Upper lobe of right lung (tissue), 1 donor: ENCODE data around the gene SLCO3A1. TPM values are rescaled to one million over a fixed set of nuclear protein-coding genes. Genes with fewer than 3 reads are reported as not detected.

Source experiments
- ATAC-seq: fragments of 200-7000 bp; cut with Tn5 transposase; one replicate; pipeline ENCODE4 v1.9.1; 2020; ENCODE audit warnings: mild to moderate bottlenecking, moderate library complexity
- DNase-seq: peaks from one replicate; pipeline ENCODE4 v3.0.0-alpha.2; 2020
- H3K27ac ChIP-seq: fragments of 200-600 bp; one replicate; pipeline ENCODE4 v1.8.0; 2022
- H3K27me3 ChIP-seq: fragments of 200-600 bp; one replicate; pipeline ENCODE4 v1.8.0; 2022; ENCODE audit warnings: mild to moderate bottlenecking
- H3K36me3 ChIP-seq: fragments of 200-600 bp; one replicate; pipeline ENCODE4 v1.8.0; 2022
- H3K4me1 ChIP-seq: fragments of 200-600 bp; one replicate; pipeline ENCODE4 v1.8.0; 2022
- H3K4me3 ChIP-seq: fragments of 200-600 bp; one replicate; pipeline ENCODE4 v1.8.0; 2022; ENCODE audit warnings: mild to moderate bottlenecking
- H3K9me3 ChIP-seq: fragments of 200-600 bp; one replicate; pipeline ENCODE4 v1.8.0; 2022
- CTCF ChIP-seq: fragments of 200-600 bp; IDR thresholded peaks from one replicate; pipeline ENCODE4 v1.8.0; 2022; ENCODE audit warnings: antibody characterized with exemption
- intact Hi-C: fragments of 100-400 bp; cut with DNase I; formaldehyde crosslinking; loops from one replicate; pipeline ENCODE4 v1.11.0; 2022
- total RNA-seq: library from RNA; stranded (reverse); fragmentation: NEBNext Ultra II Directional; extraction: Animal tissue kit (Norgen Biotek cat#: 25700); gene quantifications from one replicate; pipeline ENCODE4 v1.2.1, GENCODE V29; 2021
- donor health status: DM: no; HTN: yes; CAD: no; lungs with severe emphysema.

Gene SLCO3A1
- total RNA-seq, 1 donor from 2014 or later = 50.6 TPM

- Histone ChIP-seq H3K4me3 (no peak overlapping the region), H3K27me3 (no peaks in the 10 kb centered on the region), H3K4me1 (peaks cover 73% of the 10 kb centered on the region), H3K36me3 (no peaks in the 10 kb centered on the region), H3K27ac (peak overlapping the region; percentile 73), H3K9me3 (no peaks in the 10 kb centered on the region)
- no peak for ATAC-seq
- TF ChIP-seq CTCF = no peak
- DNase-seq = no peak
- intact Hi-C loops = no loop called here
Observed at GRCh38 chr15:91946075-91946474, 92.6 kb downstream of the SLCO3A1 start.

GRCh38 chr15:91946581-91947292 is 93.2 kb downstream of the SLCO3A1 start:
- TF ChIP-seq CTCF = peak; percentile 36
- intact Hi-C loops = no loop called here

GRCh38 chr15:91947293-91947679 is 93.8 kb downstream of the SLCO3A1 start:
- Histone ChIP-seq H3K9me3 (no peaks in the 10 kb centered on the region), H3K27ac (peak overlapping the region; percentile 73), H3K4me3 (no peak overlapping the region), H3K36me3 (no peaks in the 10 kb centered on the region), H3K4me1 (peaks cover 72% of the 10 kb centered on the region), H3K27me3 (no peaks in the 10 kb centered on the region)
- ATAC-seq (peak; percentile 9), DNase-seq (no peak)
- intact Hi-C loops = no loop called here
- no peak for TF ChIP-seq CTCF

More at GRCh38 chr15:91946581-91947292, 93.2 kb downstream of the SLCO3A1 start:
- no peaks in the 10 kb centered on the region for H3K27me3 ChIP-seq
- peaks cover 74% of the 10 kb centered on the region for H3K4me1 ChIP-seq
- DNase-seq = no peak
- no peak for ATAC-seq
- H3K36me3 ChIP-seq = no peaks in the 10 kb centered on the region
- H3K4me3 ChIP-seq = no peak overlapping the region
- H3K9me3 ChIP-seq = no peaks in the 10 kb centered on the region
- H3K27ac ChIP-seq = peak overlapping the region; percentile 73

- H3K4me1 ChIP-seq = peaks cover 67% of the 10 kb centered on the region
- intact Hi-C loops = no loop called here
- H3K27me3 ChIP-seq = no peaks in the 10 kb centered on the region
- H3K9me3 ChIP-seq = no peaks in the 10 kb centered on the region
- peak overlapping the region; percentile 73 for H3K27ac ChIP-seq
- no peaks in the 10 kb centered on the region for H3K36me3 ChIP-seq
- no peak for TF ChIP-seq CTCF
- peak; percentile 72 for ATAC-seq
- DNase-seq = no peak
- no peak overlapping the region for H3K4me3 ChIP-seq
Observed at GRCh38 chr15:91947683-91948608, 94.4 kb downstream of the SLCO3A1 start.

GRCh38 chr15:91949361-91949760 is 95.9 kb downstream of the SLCO3A1 start:
- no peak for ATAC-seq
- Histone ChIP-seq H3K4me1 (peaks cover 57% of the 10 kb centered on the region), H3K9me3 (no peaks in the 10 kb centered on the region), H3K36me3 (no peaks in the 10 kb centered on the region), H3K27ac (no peak overlapping the region), H3K4me3 (no peak overlapping the region), H3K27me3 (no peaks in the 10 kb centered on the region)
- no peak for TF ChIP-seq CTCF
- intact Hi-C loops = no loop called here
- no peak for DNase-seq
